ENCODE results near the gene ACSS1. TPM values are rescaled to one million over a fixed set of nuclear protein-coding genes. Genes with fewer than 3 reads are reported as not detected.

ACSS1 gene
- total RNA-seq, 1 donor: 3.5 TPM

DNA sequence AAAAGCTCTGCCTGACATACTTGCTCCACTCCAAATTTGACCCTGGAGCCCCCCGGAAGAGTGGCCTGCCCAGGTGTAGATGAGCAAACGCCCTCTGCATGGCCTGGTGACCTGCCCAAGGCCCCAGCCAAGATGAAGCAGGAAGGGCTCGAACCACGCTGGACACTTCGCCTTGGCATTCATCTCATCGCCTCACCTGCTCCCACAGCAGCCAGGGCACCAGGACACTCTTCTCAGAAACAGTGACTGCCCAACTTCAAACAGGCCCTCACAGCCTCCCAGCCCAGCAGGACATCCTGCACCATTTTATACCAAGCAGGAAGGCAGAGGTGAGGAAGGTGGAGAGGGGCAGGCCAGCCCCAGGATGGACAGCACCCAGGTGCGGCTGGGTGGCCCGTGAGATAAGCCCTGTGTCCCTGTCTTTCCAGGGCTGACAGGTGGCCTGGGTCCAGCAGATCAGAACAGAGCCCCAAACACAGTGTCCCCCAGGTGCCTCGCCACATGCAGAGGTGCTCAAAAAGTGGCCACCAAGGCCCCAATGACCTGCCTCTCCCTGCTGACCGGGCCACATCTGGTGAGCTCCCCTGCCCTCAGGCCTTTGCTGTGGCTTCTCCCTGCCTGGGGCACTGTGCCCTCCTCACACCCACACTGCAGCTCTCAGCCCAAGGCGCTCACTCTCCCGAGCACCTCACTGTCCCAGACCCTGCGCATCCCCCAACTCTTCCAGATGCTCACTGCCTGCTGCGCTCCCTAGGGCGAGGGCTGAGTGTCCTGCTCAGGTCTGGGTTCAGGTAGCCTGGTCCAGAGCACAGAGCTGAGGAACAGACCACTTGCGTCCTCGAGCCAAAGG is 7.2 kb downstream of the ACSS1 start:
- TF ChIP-seq, protein P1, sequence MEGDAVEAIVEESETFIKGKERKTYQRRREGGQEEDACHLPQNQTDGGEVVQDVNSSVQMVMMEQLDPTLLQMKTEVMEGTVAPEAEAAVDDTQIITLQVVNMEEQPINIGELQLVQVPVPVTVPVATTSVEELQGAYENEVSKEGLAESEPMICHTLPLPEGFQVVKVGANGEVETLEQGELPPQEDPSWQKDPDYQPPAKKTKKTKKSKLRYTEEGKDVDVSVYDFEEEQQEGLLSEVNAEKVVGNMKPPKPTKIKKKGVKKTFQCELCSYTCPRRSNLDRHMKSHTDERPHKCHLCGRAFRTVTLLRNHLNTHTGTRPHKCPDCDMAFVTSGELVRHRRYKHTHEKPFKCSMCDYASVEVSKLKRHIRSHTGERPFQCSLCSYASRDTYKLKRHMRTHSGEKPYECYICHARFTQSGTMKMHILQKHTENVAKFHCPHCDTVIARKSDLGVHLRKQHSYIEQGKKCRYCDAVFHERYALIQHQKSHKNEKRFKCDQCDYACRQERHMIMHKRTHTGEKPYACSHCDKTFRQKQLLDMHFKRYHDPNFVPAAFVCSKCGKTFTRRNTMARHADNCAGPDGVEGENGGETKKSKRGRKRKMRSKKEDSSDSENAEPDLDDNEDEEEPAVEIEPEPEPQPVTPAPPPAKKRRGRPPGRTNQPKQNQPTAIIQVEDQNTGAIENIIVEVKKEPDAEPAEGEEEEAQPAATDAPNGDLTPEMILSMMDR (IDR thresholded peaks at IDR 0.05; ENCODE audit: insufficient read depth, low read depth, low read length): no peak
- no peak for DNase-seq (ENCODE audit: low read depth)
- no peak overlapping the region for H3K4me3 ChIP-seq (ENCODE audit: low read depth, low read length)

DNA sequence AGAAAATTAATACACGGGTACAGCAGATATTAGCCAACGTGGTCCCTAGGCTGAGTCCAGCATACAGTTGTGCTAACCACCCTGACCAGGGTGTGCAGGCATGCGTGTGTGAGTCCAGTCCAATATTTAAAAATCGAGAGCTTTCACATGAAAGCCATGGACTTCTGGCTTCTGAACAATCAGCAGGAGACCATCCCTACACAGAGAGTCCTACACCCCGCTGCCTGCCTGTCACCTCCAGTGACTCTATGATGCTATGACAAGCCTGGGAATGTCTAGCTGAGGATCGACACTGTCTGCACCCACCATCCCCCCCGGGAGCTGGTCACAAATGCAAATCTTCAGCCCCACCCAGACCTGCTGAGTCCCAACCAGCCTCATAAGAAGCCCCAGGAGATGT is 7.9 kb downstream of the ACSS1 start:
- TF ChIP-seq, protein P1 (IDR thresholded peaks at IDR 0.05; ENCODE audit: insufficient read depth, low read depth, low read length): no peak

DNA sequence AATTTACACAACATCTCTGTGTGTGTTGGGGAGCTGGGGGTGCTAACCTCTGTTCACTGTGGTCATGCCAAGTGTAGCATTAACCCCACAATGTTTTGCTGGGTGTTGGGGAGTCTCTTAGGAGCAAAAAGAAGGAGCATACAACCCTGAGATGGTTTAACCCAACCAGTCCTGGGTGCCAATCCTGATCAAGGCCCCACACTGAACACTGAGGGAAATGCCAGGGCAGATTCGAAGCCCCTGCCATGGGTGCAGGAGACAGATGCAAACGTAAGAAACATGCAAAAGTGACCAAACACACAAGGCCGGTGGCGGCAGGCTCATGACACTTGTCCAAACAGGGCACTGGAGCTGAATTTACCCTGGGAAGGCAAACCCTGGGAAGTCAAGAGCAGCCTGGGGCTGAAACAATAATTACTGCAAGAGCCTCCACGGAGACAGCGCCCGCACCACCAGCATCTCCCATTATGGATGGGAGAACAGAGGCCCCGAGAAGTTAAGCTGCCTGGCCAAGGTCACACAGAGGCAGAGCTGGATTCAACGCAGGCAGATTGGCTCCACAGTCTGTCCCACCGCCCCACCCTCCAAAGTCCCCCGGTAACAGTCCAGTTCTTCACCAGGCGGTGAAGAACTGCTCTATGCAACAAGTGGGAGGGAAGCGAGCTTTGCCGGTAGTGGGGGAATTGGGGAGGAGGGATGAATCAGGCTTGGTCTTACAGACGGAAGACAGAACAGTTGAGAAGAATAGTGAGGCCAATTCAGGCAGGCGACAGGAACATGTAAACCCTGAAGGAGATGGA is 8.5 kb downstream of the ACSS1 start:
- TF ChIP-seq, protein P1 (IDR thresholded peaks at IDR 0.05; ENCODE audit: insufficient read depth, low read depth, low read length): no peak
- H3K4me3 ChIP-seq (ENCODE audit: low read depth, low read length): no peak overlapping the region
- no peak for DNase-seq (ENCODE audit: low read depth)

More for the DNA sequence above, 7.9 kb downstream of the ACSS1 start:
- DNase-seq (ENCODE audit: low read depth): no peak
- H3K4me3 ChIP-seq (ENCODE audit: low read depth, low read length): no peak overlapping the region

DNA sequence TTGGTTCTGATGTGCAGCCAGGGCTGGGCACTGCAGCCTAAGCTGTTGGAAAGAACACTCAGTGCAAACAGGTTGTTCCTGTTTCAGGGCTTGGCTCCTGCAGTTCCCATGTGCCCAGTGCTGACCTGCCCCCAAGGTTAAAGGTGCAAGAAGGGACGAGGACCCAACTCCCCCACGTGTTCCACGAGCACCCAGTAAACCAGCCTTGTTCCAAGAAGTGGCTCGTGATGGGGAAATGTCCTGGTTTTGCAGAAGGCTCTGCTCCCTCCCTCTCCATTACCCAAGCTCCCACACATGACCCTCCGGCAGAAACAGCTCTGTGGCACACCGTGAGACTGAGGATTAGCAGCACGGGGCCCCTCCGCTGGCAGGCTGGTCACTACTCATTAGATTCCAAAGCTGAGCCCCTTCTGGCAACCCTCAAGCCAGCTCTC is 9.4 kb downstream of the ACSS1 start:
- no peak overlapping the region for H3K4me3 ChIP-seq (ENCODE audit: low read depth, low read length)
- DNase-seq (ENCODE audit: low read depth): no peak
- TF ChIP-seq, protein P1 (IDR thresholded peaks at IDR 0.05; ENCODE audit: insufficient read depth, low read depth, low read length): no peak

DNA sequence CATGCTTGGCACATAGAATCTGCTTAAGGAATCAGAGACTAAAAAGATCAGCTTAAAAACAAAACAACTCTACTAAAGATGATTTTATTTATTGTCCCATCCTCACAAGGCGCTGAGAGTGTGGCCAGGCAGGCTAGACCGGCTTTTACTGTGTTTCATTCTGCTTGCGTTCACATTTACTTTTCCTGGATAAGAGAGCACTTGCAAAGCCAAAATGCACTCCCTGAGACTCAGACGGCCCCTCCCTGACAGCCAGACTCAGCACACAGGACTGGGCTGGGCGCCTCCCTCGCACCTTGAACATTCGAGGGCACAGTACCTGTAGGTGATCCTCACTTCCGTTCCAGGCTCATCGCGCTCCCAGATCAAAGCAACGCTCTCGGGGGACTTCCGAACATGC is 10.2 kb downstream of the ACSS1 start:
- no peak for DNase-seq (ENCODE audit: low read depth)
- TF ChIP-seq, protein P1 (IDR thresholded peaks at IDR 0.05; ENCODE audit: insufficient read depth, low read depth, low read length): no peak

DNA sequence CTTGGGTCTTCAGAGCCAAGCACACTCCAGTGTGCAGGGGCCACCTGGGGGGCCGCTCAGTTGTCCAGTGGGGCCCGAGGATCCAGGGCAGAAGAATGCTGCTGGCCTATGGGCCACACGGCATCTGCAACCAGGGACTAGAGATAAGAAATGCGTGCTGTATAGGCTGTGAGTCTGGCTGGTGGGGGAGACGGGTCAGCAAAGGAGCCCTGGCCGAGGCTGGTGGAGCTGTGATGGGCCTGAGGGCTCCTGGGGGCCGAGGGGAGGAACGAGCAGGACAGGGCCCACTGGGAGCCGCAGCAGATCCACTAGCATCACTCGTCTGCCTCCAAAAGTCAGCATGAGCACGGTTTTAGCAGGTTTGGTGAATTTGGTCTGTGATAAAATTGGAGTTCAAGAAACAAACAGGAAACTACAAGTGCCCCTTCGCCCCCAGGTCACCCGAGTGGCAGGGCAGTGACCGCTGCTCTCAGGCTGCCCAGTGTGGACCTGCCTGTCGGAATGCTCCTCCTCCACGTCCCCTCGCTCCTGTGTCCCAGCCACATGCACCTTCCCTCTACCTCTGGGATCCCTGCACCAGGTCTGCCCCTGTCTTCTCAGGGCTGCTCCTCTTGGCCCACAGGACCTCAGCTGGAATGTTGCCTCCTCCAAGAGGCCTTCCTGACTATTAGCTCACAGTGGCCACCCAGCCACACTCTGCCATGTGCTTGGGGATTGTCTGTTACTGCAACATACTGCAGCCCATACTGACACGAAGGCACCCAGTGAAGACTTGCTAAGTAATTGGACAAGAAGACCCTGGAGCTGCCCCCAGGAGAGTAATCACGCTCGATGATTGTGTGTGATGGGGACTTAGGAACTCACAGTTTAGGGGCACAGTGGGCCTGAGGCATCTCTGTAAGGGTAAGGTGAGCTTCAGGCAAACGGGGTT is 10.9 kb downstream of the ACSS1 start:
- no peak for DNase-seq (ENCODE audit: low read depth)
- TF ChIP-seq, protein P1 (IDR thresholded peaks at IDR 0.05; ENCODE audit: insufficient read depth, low read depth, low read length): no peak
- H3K4me3 ChIP-seq (ENCODE audit: low read depth, low read length): no peak overlapping the region

More for the DNA sequence above, 10.2 kb downstream of the ACSS1 start:
- no peak overlapping the region for H3K4me3 ChIP-seq (ENCODE audit: low read depth, low read length)

All from fibroblast of villous mesenchyme (primary cell).